SH-SY5Y (cell line): ENCODE data around the gene SORCS1.

ENCODE experiments used
- GATA2 ChIP-seq: IDR thresholded peaks from 2 replicates; pipeline ENCODE4 v1.6.1; 2011; ENCODE audit warnings: mild to moderate bottlenecking, low read depth, low read length
- GATA3 ChIP-seq: IDR thresholded peaks from 2 replicates; pipeline ENCODE4 v1.6.1; 2011; ENCODE audit warnings: low read depth, mild to moderate bottlenecking, low read length, moderate library complexity

DNA sequence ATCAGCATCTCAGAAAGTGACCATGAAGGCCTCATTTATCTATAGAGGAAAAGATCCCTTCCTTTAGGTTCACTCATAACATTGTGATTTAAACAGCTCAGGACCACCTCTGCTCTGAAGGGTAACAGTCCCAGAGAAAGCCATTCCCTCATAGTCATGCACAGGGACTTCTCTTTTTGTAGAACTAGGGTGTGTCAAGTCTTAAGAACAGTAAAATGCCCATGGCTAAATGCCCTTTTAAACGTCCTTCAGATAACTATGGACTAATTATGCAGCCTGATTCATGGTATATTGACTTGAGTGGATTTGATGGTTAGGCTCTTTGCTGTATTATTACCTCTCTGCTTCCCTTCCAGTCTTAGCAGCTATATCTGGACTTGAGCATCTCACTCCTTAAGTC is 337.8 kb downstream of the SORCS1 start:
- TF ChIP-seq GATA2, result no peak
- TF ChIP-seq GATA3, result no peak
